Motor neuron (in vitro differentiated cells): ENCODE data around the gene METTL14. TPM values are rescaled to one million over a fixed set of nuclear protein-coding genes. Genes with fewer than 3 reads are reported as not detected.
"Not testable (repeated sequence)": the region's sequence is repeated elsewhere in the genome, so short reads cannot be mapped to it uniquely, and the experiment has no call there.

Experiments
- ATAC-seq, 8 experiments: fragments of 200-7000 bp; cut with Tn5 transposase; replicated peaks in 6 of 8; 2 replicates each; pipeline ENCODE4 v1.8.0; 2021; ENCODE audit warnings: mild to moderate bottlenecking in 8 of 8, moderate library complexity in 8 of 8
- H3K27ac ChIP-seq, 2 donors: fragments of 250-450 bp; sonication (Bioruptor Pico); 2 replicates each; pipeline ENCODE4 v1.9.0; 2021; ENCODE audit warnings: antibody characterized with exemption in 2 of 2, mild to moderate bottlenecking in 2 of 2, moderate library complexity in 1 of 2
- H3K4me1 ChIP-seq, 2 donors: fragments of 250-450 bp; sonication (Bioruptor Pico); replicated peaks in 1 of 2; 2 replicates each; pipeline ENCODE4 v1.6.1; 2021; ENCODE audit warnings: antibody characterized with exemption in 2 of 2, mild to moderate bottlenecking in 2 of 2, moderate library complexity in 1 of 2
- H3K4me3 ChIP-seq, 5 donors: fragments of 250-450 bp; sonication (Bioruptor Pico); 2 replicates each; pipeline ENCODE4 v1.9.0; 2021; ENCODE audit warnings: antibody characterized with exemption in 5 of 5, mild to moderate bottlenecking in 5 of 5, moderate library complexity in 4 of 5
- WGBS, 10 experiments: fragments of 450-650 bp; shearing (Covaris generic); methylation state at CpG; one replicate each; pipeline ENCODE4 v1.0.0; 2022; 5-methylcytosine and 5-hydroxymethylcytosine counted together
- in situ Hi-C, 9 experiments: fragments of 400-800 bp; cut with MboI; loops; one replicate each; pipeline ENCODE4 v1.15.0; 2021; ENCODE audit warnings: low sequenced_read_pairs in 9 of 9, low pct_unique_long_range_greater_than_20kb in 2 of 9; ENCODE audit not compliant: unreplicated experiment in 9 of 9
- total RNA-seq, 8 experiments: library from RNA; unstranded; fragments of 300-600 nt; gene quantifications; 2 replicates each; pipeline versions ENCODE4 v1.2.3 to v1.2.4, GENCODE V29; 2022

The METTL14 gene
- total RNA-seq = 10 to 100 TPM; 15.3 to 44.1 (median 25.1) TPM

GRCh38 chr4:118684873-118685811 is at the start of gene METTL14:
Gene METTL14, plus strand, starts transcription at chr4:118685392. Its CDS starts 143 bp downstream, at chr4:118685535.
- Histone ChIP-seq H3K4me3 (peak within 1 kb of the TSS; percentile 51 to 98 (median 74)), H3K4me1 (peaks cover 8 to 15% of the 10 kb centered on the region in 2 donors), H3K27ac (peak within 1 kb of the TSS; percentile 84 to 88)
- 0 to 100% (median 8%) methylated on average over 1 to 31 of the region's 42 CpGs for WGBS, 10 experiments
- peak; percentile 95 to 99 (median 99) for ATAC-seq
- in situ Hi-C loops = no loop called here

- WGBS, 10 experiments = 93% methylated on average over 3 of the region's 9 CpGs; no CpG with 5 or more reads in 9 of the 10 experiments
- ATAC-seq, H3K27ac ChIP-seq, H3K4me3 ChIP-seq, in situ Hi-C loops, H3K4me1 ChIP-seq: not testable (repeated sequence)
Measured at GRCh38 chr4:118636126-118636525, 49.1 kb upstream of the METTL14 start.

GRCh38 chr4:118664665-118665064 is 20.5 kb upstream of the METTL14 start:
- H3K4me3 ChIP-seq, ATAC-seq, in situ Hi-C loops, H3K27ac ChIP-seq, H3K4me1 ChIP-seq: not testable (repeated sequence)
- 81 to 100% (median 82%) methylated on average over 1 to 5 of the region's 5 CpGs; no CpG with 5 or more reads in 7 of the 10 experiments for WGBS, 10 experiments

GRCh38 chr4:118669220-118669619 is 16.0 kb upstream of the METTL14 start:
- H3K4me3 ChIP-seq, ATAC-seq, in situ Hi-C loops, H3K4me1 ChIP-seq, H3K27ac ChIP-seq: not testable (repeated sequence)
- 0% methylated on average over 1 of the region's 1 CpG; no CpG with 5 or more reads in 9 of the 10 experiments for WGBS, 10 experiments

GRCh38 chr4:118670968-118671367 is 14.2 kb upstream of the METTL14 start:
- H3K4me3 ChIP-seq, H3K27ac ChIP-seq, ATAC-seq, in situ Hi-C loops, H3K4me1 ChIP-seq: not testable (repeated sequence)
- WGBS, 10 experiments = 80 to 100% (median 83%) methylated on average over 1 of the region's 2 CpGs; no CpG with 5 or more reads in 7 of the 10 experiments

- WGBS, 10 experiments = 0 to 100% (median 68%) methylated on average over 1 to 2 of the region's 2 CpGs; no CpG with 5 or more reads in 1 of the 10 experiments
- in situ Hi-C loops = no loop called here
- Histone ChIP-seq H3K4me3 (no peak overlapping the region), H3K27ac (no peak overlapping the region), H3K4me1 (no peaks in the 10 kb centered on the region)
- no peak for ATAC-seq
Measured at GRCh38 chr4:118676128-118676527, 9.1 kb upstream of the METTL14 start.

- in situ Hi-C loops = no loop called here
- Histone ChIP-seq H3K4me1 (peaks cover 0 to 4% of the 10 kb centered on the region in 2 donors), H3K4me3 (no peak overlapping the region), H3K27ac (no peak overlapping the region)
- no peak for ATAC-seq
- WGBS, 10 experiments = 60 to 88% (median 80%) methylated on average over 1 of the region's 1 CpG; no CpG with 5 or more reads in 7 of the 10 experiments
Measured at GRCh38 chr4:118680808-118681207, 4.4 kb upstream of the METTL14 start.

- 20 to 100% (median 63%) methylated on average over 1 of the region's 1 CpG; no CpG with 5 or more reads in 6 of the 10 experiments for WGBS, 10 experiments
- no peak overlapping the region for H3K4me3 ChIP-seq
Measured at GRCh38 chr4:118682928-118683327, 2.3 kb upstream of the METTL14 start.

GRCh38 chr4:118683513-118683912 is 1.7 kb upstream of the METTL14 start:
- no peak for ATAC-seq
- H3K4me3 ChIP-seq = no peak overlapping the region
- no peak overlapping the region for H3K27ac ChIP-seq
- WGBS, 10 experiments = 0 to 29% (median 0%) methylated on average over 1 to 2 of the region's 2 CpGs; no CpG with 5 or more reads in 3 of the 10 experiments
- peaks cover 8 to 15% of the 10 kb centered on the region in 2 donors for H3K4me1 ChIP-seq
- in situ Hi-C loops = no loop called here

More at GRCh38 chr4:118682928-118683327, 2.3 kb upstream of the METTL14 start:
- H3K4me1 ChIP-seq = peaks cover 8 to 15% of the 10 kb centered on the region in 2 donors
- in situ Hi-C loops = no loop called here
- H3K27ac ChIP-seq = no peak overlapping the region
- peak in 1 of 8 experiments; percentile 6 for ATAC-seq

GRCh38 chr4:118703118-118703517 is 17.9 kb downstream of the METTL14 start:
- WGBS, 10 experiments = 25 to 100% (median 86%) methylated on average over 1 to 2 of the region's 2 CpGs; no CpG with 5 or more reads in 1 of the 10 experiments
- H3K4me1 ChIP-seq = no peaks in the 10 kb centered on the region
- ATAC-seq = no peak
- in situ Hi-C loops = loop anchor here in 1 of 9 experiments (25.0 kb wide), 1 partner anchor 109 kb away; no protein-coding TSS in a partner anchor
- H3K27ac ChIP-seq = no peak overlapping the region
- no peak overlapping the region for H3K4me3 ChIP-seq

GRCh38 chr4:118711052-118711451 is 25.9 kb downstream of the METTL14 start:
- WGBS, 10 experiments = 25 to 100% (median 86%) methylated on average over 1 to 2 of the region's 2 CpGs; no CpG with 5 or more reads in 1 of the 10 experiments
- H3K27ac ChIP-seq = no peak overlapping the region
- in situ Hi-C loops = loop anchor here in 1 of 9 experiments (25.0 kb wide), 1 partner anchor 101 kb away; no protein-coding TSS in a partner anchor
- H3K4me3 ChIP-seq = no peak overlapping the region
- ATAC-seq = peak in 1 of 8 experiments; percentile 16
- no peaks in the 10 kb centered on the region for H3K4me1 ChIP-seq

GRCh38 chr4:118712872-118713271 is 27.7 kb downstream of the METTL14 start:
- in situ Hi-C loops = loop anchor here in 1 of 9 experiments (25.0 kb wide), 1 partner anchor 99 kb away; no protein-coding TSS in a partner anchor
- WGBS, 10 experiments = 56 to 80% methylated on average over 1 of the region's 1 CpG; no CpG with 5 or more reads in 8 of the 10 experiments
- no peak for ATAC-seq
- H3K4me1 ChIP-seq = no peaks in the 10 kb centered on the region
- H3K27ac ChIP-seq = no peak overlapping the region
- no peak overlapping the region for H3K4me3 ChIP-seq

- in situ Hi-C loops = loop anchor here in 1 of 9 experiments (25.0 kb wide), 1 partner anchor 98 kb away; no protein-coding TSS in a partner anchor
- Histone ChIP-seq H3K27ac (no peak overlapping the region), H3K4me1 (no peaks in the 10 kb centered on the region), H3K4me3 (no peak overlapping the region)
- WGBS, 10 experiments = 0 to 100% (median 88%) methylated on average over 1 to 4 of the region's 4 CpGs; no CpG with 5 or more reads in 1 of the 10 experiments
- peak in 3 of 8 experiments; percentile 36 to 82 (median 74) for ATAC-seq
Measured at GRCh38 chr4:118714682-118715081, 29.5 kb downstream of the METTL14 start.
